ENCODE results near the gene RBBP6. TPM values are rescaled to one million over a fixed set of nuclear protein-coding genes. Genes with fewer than 3 reads are reported as not detected.
A peak's percentile ranks its signal among the peaks of the same experiment; 100 is the strongest.

RBBP6 gene
- total and polyA plus RNA-seq, 9 of the 15 experiments (the other 6 are each of a cell fraction or from before 2014, with no cell fraction given) = 19.2 to 76.6 (median 42.7) TPM

DNA sequence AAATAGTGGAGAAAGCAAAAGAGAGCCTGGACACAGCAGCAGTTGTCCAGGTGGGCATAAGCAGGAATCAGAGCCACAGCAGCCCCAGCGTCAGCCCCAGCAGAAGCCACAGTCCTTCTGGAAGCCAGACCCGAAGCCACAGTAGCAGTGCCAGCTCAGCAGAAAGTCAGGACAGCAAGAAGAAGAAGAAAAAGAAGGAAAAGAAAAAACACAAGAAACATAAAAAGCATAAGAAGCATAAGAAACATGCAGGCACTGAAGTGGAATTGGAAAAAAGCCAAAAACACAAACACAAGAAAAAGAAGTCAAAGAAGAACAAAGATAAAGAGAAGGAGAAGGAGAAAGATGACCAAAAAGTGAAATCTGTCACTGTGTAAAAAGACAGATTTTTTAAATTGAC, 32.7 kb downstream of the RBBP6 start:
- Histone ChIP-seq H3K9me1 (ENCODE audit: control insufficient read depth, insufficient read depth, low read length) (no peaks in the 10 kb centered on the region), H3K4me1 (replicated peaks in 1 of 2; ENCODE audit: control insufficient read depth in 2 of 2, insufficient read depth in 2 of 2, low read length in 2 of 2) (no peaks in the 10 kb centered on the region), H3K79me2 (ENCODE audit: control insufficient read depth, insufficient read depth, low read length) (no peaks in the 10 kb centered on the region), H3K4me3 (no peak overlapping the region), H4K20me1 (replicated peaks; ENCODE audit: control insufficient read depth, insufficient read depth, low read length) (no peaks in the 10 kb centered on the region), H3K4me2 (ENCODE audit: insufficient read depth, low read length) (no peak overlapping the region), H3K36me3 (ENCODE audit: control insufficient read depth, insufficient read depth, low read length) (peaks cover 52% of the 10 kb centered on the region), H3K9ac (ENCODE audit: insufficient read depth in 1 of 2, low read depth in 2 of 2, low read length in 2 of 2) (no peak overlapping the region), H2AFZ (ENCODE audit: low read depth, low read length) (no peak overlapping the region), H3K9me3 (replicated peaks; ENCODE audit: control insufficient read depth, insufficient read depth, low read depth, low read length) (peaks cover 3% of the 10 kb centered on the region; the same call in 1 of the 2 replicates), H3K27ac (ENCODE audit: extremely low read depth, low read depth, low read length) (no peak overlapping the region), H3K27me3 (ENCODE audit: control insufficient read depth in 2 of 2, insufficient read depth in 2 of 2, low read length in 2 of 2) (no peaks in the 10 kb centered on the region; a peak in 1 of 5 replicates)
- in situ Hi-C loops (cut with MboI) = no loop called here
- WGBS (ENCODE audit: insufficient coverage, low coverage, missing lambda C conversion rate) = 88% methylated on average over 2 of the region's 2 CpGs
- ChIA-PET POLR2A (no interaction called here), CTCF (ENCODE audit: low intra/inter-chr PET ratio) (no interaction called here)
- DNase-seq (ENCODE audit: extremely low read depth in 1 of 4, low spot score in 3 of 4) (no peak), FAIRE-seq (peak; percentile 68), ATAC-seq (no peak)
- intact Hi-C loops (cut with micrococcal nuclease) = no loop called here
- BruUV-seq (replicated peaks) = no TSS peak
- TF ChIP-seq PPARD (CRISPR knock-in tag; IDR thresholded peaks at IDR 0.05) (no peak), EHMT2 (IDR thresholded peaks at IDR 0.05) (no peak), C11orf30 (IDR thresholded peaks at IDR 0.05; ENCODE audit: low read depth) (peak; percentile 67; the same call in 1 of the 2 replicates), ZNF140 (CRISPR knock-in tag; IDR thresholded peaks at IDR 0.05) (no peak), RBBP5 (IDR thresholded peaks at IDR 0.05; ENCODE audit: borderline replicate concordance, insufficient read depth, low read length, poor library complexity, severe bottlenecking) (no peak), STAT5A (IDR thresholded peaks at IDR 0.05; ENCODE audit: borderline replicate concordance, low read length) (no peak), HLTF (IDR thresholded peaks at IDR 0.05) (0 out of 2 replicates have a peak, but pooled peaks have one; percentile 67), SUPT5H (IDR thresholded peaks at IDR 0.05) (peak; percentile 55), NR1H2 (CRISPR knock-in tag; IDR thresholded peaks at IDR 0.05) (no peak), DPF2 (IDR thresholded peaks at IDR 0.05) (no peak), HMG20A (CRISPR knock-in tag; conservative IDR thresholded peaks at IDR 0.05) (no peak), RBM14 (IDR thresholded peaks at IDR 0.05; ENCODE audit: borderline replicate concordance, insufficient read depth, low read depth, low read length) (no peak), MTF1 (CRISPR knock-in tag; IDR thresholded peaks at IDR 0.05; ENCODE audit: borderline replicate concordance) (no peak), NFIC (IDR thresholded peaks at IDR 0.05) (peak; percentile 91), SREBF2 (CRISPR knock-in tag; IDR thresholded peaks at IDR 0.05) (no peak)
- TF ChIP-seq, protein P1, sequence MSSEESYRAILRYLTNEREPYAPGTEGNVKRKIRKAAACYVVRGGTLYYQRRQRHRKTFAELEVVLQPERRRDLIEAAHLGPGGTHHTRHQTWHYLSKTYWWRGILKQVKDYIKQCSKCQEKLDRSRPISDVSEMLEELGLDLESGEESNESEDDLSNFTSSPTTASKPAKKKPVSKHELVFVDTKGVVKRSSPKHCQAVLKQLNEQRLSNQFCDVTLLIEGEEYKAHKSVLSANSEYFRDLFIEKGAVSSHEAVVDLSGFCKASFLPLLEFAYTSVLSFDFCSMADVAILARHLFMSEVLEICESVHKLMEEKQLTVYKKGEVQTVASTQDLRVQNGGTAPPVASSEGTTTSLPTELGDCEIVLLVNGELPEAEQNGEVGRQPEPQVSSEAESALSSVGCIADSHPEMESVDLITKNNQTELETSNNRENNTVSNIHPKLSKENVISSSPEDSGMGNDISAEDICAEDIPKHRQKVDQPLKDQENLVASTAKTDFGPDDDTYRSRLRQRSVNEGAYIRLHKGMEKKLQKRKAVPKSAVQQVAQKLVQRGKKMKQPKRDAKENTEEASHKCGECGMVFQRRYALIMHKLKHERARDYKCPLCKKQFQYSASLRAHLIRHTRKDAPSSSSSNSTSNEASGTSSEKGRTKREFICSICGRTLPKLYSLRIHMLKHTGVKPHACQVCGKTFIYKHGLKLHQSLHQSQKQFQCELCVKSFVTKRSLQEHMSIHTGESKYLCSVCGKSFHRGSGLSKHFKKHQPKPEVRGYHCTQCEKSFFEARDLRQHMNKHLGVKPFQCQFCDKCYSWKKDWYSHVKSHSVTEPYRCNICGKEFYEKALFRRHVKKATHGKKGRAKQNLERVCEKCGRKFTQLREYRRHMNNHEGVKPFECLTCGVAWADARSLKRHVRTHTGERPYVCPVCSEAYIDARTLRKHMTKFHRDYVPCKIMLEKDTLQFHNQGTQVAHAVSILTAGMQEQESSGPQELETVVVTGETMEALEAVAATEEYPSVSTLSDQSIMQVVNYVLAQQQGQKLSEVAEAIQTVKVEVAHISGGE (CRISPR knock-in tag; IDR thresholded peaks at IDR 0.05) = no peak
- TF ChIP-seq, protein P2, sequence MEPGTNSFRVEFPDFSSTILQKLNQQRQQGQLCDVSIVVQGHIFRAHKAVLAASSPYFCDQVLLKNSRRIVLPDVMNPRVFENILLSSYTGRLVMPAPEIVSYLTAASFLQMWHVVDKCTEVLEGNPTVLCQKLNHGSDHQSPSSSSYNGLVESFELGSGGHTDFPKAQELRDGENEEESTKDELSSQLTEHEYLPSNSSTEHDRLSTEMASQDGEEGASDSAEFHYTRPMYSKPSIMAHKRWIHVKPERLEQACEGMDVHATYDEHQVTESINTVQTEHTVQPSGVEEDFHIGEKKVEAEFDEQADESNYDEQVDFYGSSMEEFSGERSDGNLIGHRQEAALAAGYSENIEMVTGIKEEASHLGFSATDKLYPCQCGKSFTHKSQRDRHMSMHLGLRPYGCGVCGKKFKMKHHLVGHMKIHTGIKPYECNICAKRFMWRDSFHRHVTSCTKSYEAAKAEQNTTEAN (CRISPR knock-in tag; IDR thresholded peaks at IDR 0.05) = no peak
- TF ChIP-seq, protein P3, sequence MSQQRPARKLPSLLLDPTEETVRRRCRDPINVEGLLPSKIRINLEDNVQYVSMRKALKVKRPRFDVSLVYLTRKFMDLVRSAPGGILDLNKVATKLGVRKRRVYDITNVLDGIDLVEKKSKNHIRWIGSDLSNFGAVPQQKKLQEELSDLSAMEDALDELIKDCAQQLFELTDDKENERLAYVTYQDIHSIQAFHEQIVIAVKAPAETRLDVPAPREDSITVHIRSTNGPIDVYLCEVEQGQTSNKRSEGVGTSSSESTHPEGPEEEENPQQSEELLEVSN (IDR thresholded peaks at IDR 0.05; ENCODE audit: borderline replicate concordance in 1 of 2, extremely low read depth in 1 of 2, insufficient read depth in 1 of 2, insufficient read length in 1 of 2, low read depth in 1 of 2, low read length in 1 of 2, poor library complexity in 1 of 2, severe bottlenecking in 1 of 2) = no peak
